Measurements from ENCODE around the gene EPHB4.

DNA sequence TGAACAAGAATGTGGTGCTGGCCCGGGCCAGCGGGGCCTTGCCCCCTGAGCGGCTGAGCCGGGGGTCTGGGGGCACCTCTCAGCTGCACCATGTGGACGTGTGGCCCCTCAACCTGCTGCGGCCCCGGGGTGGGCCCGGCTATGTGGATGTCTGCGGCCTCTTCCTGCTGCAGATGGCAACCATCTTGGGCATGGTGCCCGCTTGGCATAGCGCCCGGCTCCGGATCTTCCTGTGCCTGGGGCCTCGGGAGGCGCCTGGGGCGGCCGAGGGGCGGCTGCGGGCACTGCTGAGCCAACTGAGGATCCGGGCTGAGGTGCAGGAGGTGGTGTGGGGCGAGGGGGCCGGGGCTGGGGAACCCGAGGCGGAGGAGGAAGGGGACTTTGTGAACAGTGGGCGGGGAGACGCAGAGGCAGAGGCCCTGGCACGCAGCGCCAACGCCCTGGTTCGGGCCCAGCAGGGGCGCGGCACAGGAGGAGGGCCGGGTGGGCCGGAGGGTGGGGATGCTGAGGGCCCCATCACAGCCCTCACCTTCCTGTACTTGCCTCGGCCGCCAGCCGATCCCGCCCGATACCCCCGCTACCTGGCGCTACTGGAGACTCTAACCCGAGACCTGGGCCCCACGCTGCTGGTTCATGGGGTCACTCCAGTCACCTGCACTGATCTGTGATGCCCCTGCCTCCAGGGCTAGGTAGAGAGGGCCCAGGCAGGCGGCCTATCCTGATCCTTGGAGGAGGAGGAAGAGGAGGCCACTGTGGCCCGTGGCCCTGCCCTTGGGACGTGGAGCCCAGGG is 38.8 kb upstream of the EPHB4 start:
- TF ChIP-seq, protein P1, sequence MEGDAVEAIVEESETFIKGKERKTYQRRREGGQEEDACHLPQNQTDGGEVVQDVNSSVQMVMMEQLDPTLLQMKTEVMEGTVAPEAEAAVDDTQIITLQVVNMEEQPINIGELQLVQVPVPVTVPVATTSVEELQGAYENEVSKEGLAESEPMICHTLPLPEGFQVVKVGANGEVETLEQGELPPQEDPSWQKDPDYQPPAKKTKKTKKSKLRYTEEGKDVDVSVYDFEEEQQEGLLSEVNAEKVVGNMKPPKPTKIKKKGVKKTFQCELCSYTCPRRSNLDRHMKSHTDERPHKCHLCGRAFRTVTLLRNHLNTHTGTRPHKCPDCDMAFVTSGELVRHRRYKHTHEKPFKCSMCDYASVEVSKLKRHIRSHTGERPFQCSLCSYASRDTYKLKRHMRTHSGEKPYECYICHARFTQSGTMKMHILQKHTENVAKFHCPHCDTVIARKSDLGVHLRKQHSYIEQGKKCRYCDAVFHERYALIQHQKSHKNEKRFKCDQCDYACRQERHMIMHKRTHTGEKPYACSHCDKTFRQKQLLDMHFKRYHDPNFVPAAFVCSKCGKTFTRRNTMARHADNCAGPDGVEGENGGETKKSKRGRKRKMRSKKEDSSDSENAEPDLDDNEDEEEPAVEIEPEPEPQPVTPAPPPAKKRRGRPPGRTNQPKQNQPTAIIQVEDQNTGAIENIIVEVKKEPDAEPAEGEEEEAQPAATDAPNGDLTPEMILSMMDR (IDR thresholded peaks at IDR 0.05; ENCODE audit: low read length): no peak
- no peak for TF ChIP-seq EZH2 (IDR thresholded peaks at IDR 0.05; ENCODE audit: borderline replicate concordance, low read length)

Data from OCI-LY1 (cell line).